Spleen (tissue), 11 donors: ENCODE data around the gene ZNF385C. TPM values are rescaled to one million over a fixed set of nuclear protein-coding genes. Genes with fewer than 3 reads are reported as not detected.

ENCODE experiments used
- DNase-seq: peaks from one replicate; pipeline ENCODE4 v3.0.0-alpha.2; 2020
- H3K27ac ChIP-seq, 8 donors: fragments of 200-600 bp; sonication (generic) in 7 of 8; 1 replicate in 4 of 8; 2 replicates in 4 of 8; pipeline versions ENCODE4 v1.5.0 to v1.8.0; 2016 to 2021; ENCODE audit warnings: inconsistent platforms in 4 of 8, mild to moderate bottlenecking in 4 of 8, moderate library complexity in 1 of 8
- H3K27me3 ChIP-seq, 7 donors: fragments of 200-600 bp; sonication (generic) in 6 of 7; replicated peaks in 1 of 7; 1 replicate in 4 of 7; 2 replicates in 3 of 7; pipeline versions ENCODE4 v1.5.0 to v1.8.0; 2016 to 2021; ENCODE audit warnings: inconsistent platforms in 3 of 7, mild to moderate bottlenecking in 1 of 7
- H3K36me3 ChIP-seq, 6 donors: fragments of 200-600 bp; sonication (generic) in 5 of 6; 1 replicate in 4 of 6; 2 replicates in 2 of 6; pipeline versions ENCODE4 v1.5.0 to v1.8.0; 2016 to 2021; ENCODE audit warnings: inconsistent platforms in 2 of 6
- H3K4me1 ChIP-seq, 6 donors: fragments of 200-600 bp; sonication (generic) in 5 of 6; 1 replicate in 3 of 6; 2 replicates in 3 of 6; pipeline versions ENCODE4 v1.5.0 to v1.8.0; 2016 to 2021; ENCODE audit warnings: inconsistent platforms in 3 of 6
- H3K4me3 ChIP-seq, 8 donors: fragments of 200-600 bp; sonication (generic) in 7 of 8; 1 replicate in 4 of 8; 2 replicates in 4 of 8; pipeline versions ENCODE4 v1.5.0 to v1.8.0; 2016 to 2021; ENCODE audit warnings: inconsistent platforms in 4 of 8, mild to moderate bottlenecking in 4 of 8, moderate library complexity in 2 of 8
- H3K9me3 ChIP-seq, 8 donors: fragments of 200-600 bp; sonication (generic) in 7 of 8; 1 replicate in 4 of 8; 2 replicates in 4 of 8; pipeline versions ENCODE4 v1.5.0 to v1.8.0; 2016 to 2021; ENCODE audit warnings: inconsistent platforms in 4 of 8
- CTCF ChIP-seq, 11 experiments: fragments of 200-600 bp in 7 of 11; fragments of 450-650 bp in 4 of 11; sonication (generic) in 4 of 11; IDR thresholded peaks in 8 of 11; conservative IDR thresholded peaks in 3 of 11; 1 replicate in 7 of 11; 2 replicates in 4 of 11; pipeline versions ENCODE4 v1.4.0 to v1.8.0; 2016 to 2021; ENCODE audit warnings: antibody characterized with exemption in 11 of 11, inconsistent platforms in 4 of 11, mild to moderate bottlenecking in 1 of 11
- POLR2A ChIP-seq, 3 donors: fragments of 450-650 bp; IDR thresholded peaks; one replicate each; pipeline ENCODE4 v1.5.1; 2017; ENCODE audit warnings: antibody characterized with exemption in 3 of 3, mild to moderate bottlenecking in 1 of 3
- POLR2AphosphoS5 ChIP-seq, 3 donors: sonication (generic); formaldehyde crosslinking; IDR thresholded peaks; one replicate each; pipeline ENCODE4 v1.5.1; 2017; ENCODE audit warnings: antibody characterized with exemption in 3 of 3
- WGBS, 5 donors: extraction: QIAGEN DNeasy Blood & Tissue Kit in 3 of 5; methylation state at CpG; one replicate each; pipeline versions ENCODE4 v1.1.5 to v1.1.7; 2013 to 2018; 5-methylcytosine and 5-hydroxymethylcytosine counted together
- intact Hi-C: fragments of 100-400 bp; cut with DNase I; formaldehyde crosslinking; loops from one replicate; pipeline ENCODE4 v1.15.0; 2023; ENCODE audit warnings: low total_unique reads
- polyA plus RNA-seq, 3 donors: library from polyadenylated mRNA; stranded (reverse); fragments of 200-250 nt; gene quantifications; one replicate each; pipeline ENCODE4 v1.2.1, GENCODE V29; 2013
- total RNA-seq, 7 donors: library from RNA; depleted of rRNA in 3 of 7; stranded (reverse); fragments of >200 nt in 3 of 7; fragmentation: NEBNext Ultra II Directional in 4 of 7; extraction: Animal tissue kit (Norgen Biotek cat#: 25700) in 4 of 7; gene quantifications; one replicate each; pipeline versions ENCODE4 v1.1.0 to v1.2.1, GENCODE V29; 2016 to 2021
- donor health status: healthy with polysubstance abuse.
- donor health status: DM: no; HTN: no; CAD: no; lungs with moderate emphysema.
- donor health status: DM: no; HTN: no; CAD: no.
- donor health status: Bipolar disorder and iron deficiency.
- donor health status: healthy.
- donor health status: DM: no; HTN: no; CAD: no.
- donor health status: DM: yes; HTN: yes; CAD: no.

Gene ZNF385C
- total and polyA plus RNA-seq, 10 donors: 0.17 to 0.60 (median 0.41) TPM; not detected in 2

GRCh38 chr17:41986634-41987033 is 111.6 kb downstream of the ZNF385C start:
- intact Hi-C loops: no loop called here
- H3K27me3 ChIP-seq: no peaks in the 10 kb centered on the region
- peaks cover 7 to 100% (median 95%) of the 10 kb centered on the region in 6 donors for H3K36me3 ChIP-seq
- no peak overlapping the region for H3K4me3 ChIP-seq
- no peaks in the 10 kb centered on the region for H3K9me3 ChIP-seq
- 92 to 100% (median 98%) methylated on average over 1 of the region's 1 CpG for WGBS, 5 donors
- no peak overlapping the region for H3K27ac ChIP-seq
- no peak for TF ChIP-seq CTCF (IDR thresholded peaks at IDR 0.05 in 8 of 11, conservative IDR thresholded peaks at IDR 0.05 in 3 of 11)
- no peak for TF ChIP-seq POLR2AphosphoS5 (IDR thresholded peaks at IDR 0.05)
- TF ChIP-seq POLR2A (IDR thresholded peaks at IDR 0.05): no peak
- DNase-seq: no peak
- H3K4me1 ChIP-seq: peaks cover 0 to 11% (median 0%) of the 10 kb centered on the region in 6 donors

- DNase-seq: no peak
- H3K4me1 ChIP-seq: peaks cover 0 to 11% (median 0%) of the 10 kb centered on the region in 6 donors
- no peak for TF ChIP-seq CTCF (IDR thresholded peaks at IDR 0.05 in 8 of 11, conservative IDR thresholded peaks at IDR 0.05 in 3 of 11)
- no peak for TF ChIP-seq POLR2A (IDR thresholded peaks at IDR 0.05)
- TF ChIP-seq POLR2AphosphoS5 (IDR thresholded peaks at IDR 0.05): no peak
These were observed 112.4 kb downstream of the ZNF385C start for GRCh38 chr17:41985919-41986318.

GRCh38 chr17:41984454-41984853 is 113.8 kb downstream of the ZNF385C start:
- WGBS, 5 donors: 71 to 89% (median 85%) methylated on average over 8 of the region's 8 CpGs
- Histone ChIP-seq H3K4me3 (no peak overlapping the region), H3K9me3 (no peaks in the 10 kb centered on the region), H3K27me3 (no peaks in the 10 kb centered on the region), H3K27ac (no peak overlapping the region), H3K36me3 (peaks cover 8 to 100% (median 93%) of the 10 kb centered on the region in 6 donors), H3K4me1 (peaks cover 0 to 11% (median 0%) of the 10 kb centered on the region in 6 donors)
- no peak for DNase-seq
- TF ChIP-seq CTCF (IDR thresholded peaks at IDR 0.05 in 8 of 11, conservative IDR thresholded peaks at IDR 0.05 in 3 of 11) (no peak), POLR2AphosphoS5 (IDR thresholded peaks at IDR 0.05) (peak in 2 of 3 donors; percentile 2 to 36), POLR2A (IDR thresholded peaks at IDR 0.05) (no peak)
- intact Hi-C loops: no loop called here

More at GRCh38 chr17:41985919-41986318, 112.4 kb downstream of the ZNF385C start:
- no peaks in the 10 kb centered on the region for H3K27me3 ChIP-seq
- 92 to 98% (median 97%) methylated on average over 8 of the region's 8 CpGs for WGBS, 5 donors
- H3K4me3 ChIP-seq: no peak overlapping the region
- intact Hi-C loops: no loop called here
- H3K9me3 ChIP-seq: no peaks in the 10 kb centered on the region
- no peak overlapping the region for H3K27ac ChIP-seq
- H3K36me3 ChIP-seq: peaks cover 7 to 100% (median 95%) of the 10 kb centered on the region in 6 donors

- Histone ChIP-seq H3K9me3 (no peaks in the 10 kb centered on the region), H3K27ac (no peak overlapping the region), H3K4me3 (no peak overlapping the region), H3K4me1 (peaks cover 0 to 11% (median 2%) of the 10 kb centered on the region in 6 donors), H3K27me3 (no peaks in the 10 kb centered on the region), H3K36me3 (peaks cover 3 to 100% (median 92%) of the 10 kb centered on the region in 6 donors)
- intact Hi-C loops: no loop called here
- WGBS, 5 donors: 90 to 94% (median 92%) methylated on average over 14 of the region's 14 CpGs
- no peak for TF ChIP-seq POLR2AphosphoS5 (IDR thresholded peaks at IDR 0.05)
- no peak for TF ChIP-seq POLR2A (IDR thresholded peaks at IDR 0.05)
- no peak for TF ChIP-seq CTCF (IDR thresholded peaks at IDR 0.05 in 8 of 11, conservative IDR thresholded peaks at IDR 0.05 in 3 of 11)
- no peak for DNase-seq
These were observed 116.1 kb downstream of the ZNF385C start for GRCh38 chr17:41982026-41982760.
